ENCODE measurements around the gene UBE2V1.

DNA sequence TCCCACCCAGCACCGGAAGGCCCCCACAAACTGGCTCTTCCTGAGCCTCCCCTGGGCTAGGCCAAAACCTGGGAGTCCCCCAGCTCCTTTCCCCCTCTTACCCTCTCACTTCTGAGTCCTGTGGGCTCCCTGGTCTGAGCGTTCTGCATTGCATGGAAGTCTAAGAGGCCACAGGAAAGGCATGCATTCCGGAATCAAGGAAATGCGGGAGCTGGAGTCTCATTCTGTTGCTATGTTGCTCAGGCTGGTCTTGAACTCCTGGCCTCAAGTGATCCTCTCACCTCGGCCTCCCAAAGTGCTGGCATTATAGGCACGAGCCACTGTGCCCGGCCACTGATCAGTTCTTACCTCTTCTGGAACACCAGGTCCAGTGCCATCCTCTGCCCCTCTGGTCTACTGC is 45.9 kb downstream of the UBE2V1 start:
- TF ChIP-seq POLR2A (IDR thresholded peaks at IDR 0.05), result no peak
- TF ChIP-seq, protein P1, sequence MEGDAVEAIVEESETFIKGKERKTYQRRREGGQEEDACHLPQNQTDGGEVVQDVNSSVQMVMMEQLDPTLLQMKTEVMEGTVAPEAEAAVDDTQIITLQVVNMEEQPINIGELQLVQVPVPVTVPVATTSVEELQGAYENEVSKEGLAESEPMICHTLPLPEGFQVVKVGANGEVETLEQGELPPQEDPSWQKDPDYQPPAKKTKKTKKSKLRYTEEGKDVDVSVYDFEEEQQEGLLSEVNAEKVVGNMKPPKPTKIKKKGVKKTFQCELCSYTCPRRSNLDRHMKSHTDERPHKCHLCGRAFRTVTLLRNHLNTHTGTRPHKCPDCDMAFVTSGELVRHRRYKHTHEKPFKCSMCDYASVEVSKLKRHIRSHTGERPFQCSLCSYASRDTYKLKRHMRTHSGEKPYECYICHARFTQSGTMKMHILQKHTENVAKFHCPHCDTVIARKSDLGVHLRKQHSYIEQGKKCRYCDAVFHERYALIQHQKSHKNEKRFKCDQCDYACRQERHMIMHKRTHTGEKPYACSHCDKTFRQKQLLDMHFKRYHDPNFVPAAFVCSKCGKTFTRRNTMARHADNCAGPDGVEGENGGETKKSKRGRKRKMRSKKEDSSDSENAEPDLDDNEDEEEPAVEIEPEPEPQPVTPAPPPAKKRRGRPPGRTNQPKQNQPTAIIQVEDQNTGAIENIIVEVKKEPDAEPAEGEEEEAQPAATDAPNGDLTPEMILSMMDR (IDR thresholded peaks at IDR 0.05), result no peak

Measured in uterus (tissue), 2 donors.